Heart left ventricle (tissue), 13 donors: ENCODE measurements around the gene UPF2.

Experiments
- POLR2A ChIP-seq, 2 donors: fragments of 450-650 bp; IDR thresholded peaks; one replicate each; pipeline ENCODE4 v1.6.1; 2017; ENCODE audit warnings: antibody characterized with exemption in 2 of 2, mild to moderate bottlenecking in 2 of 2, moderate library complexity in 2 of 2
- TF ChIP-seq, protein P1 (sequence below), 12 donors: fragments of 200-600 bp; sonication (generic) in 4 of 12; IDR thresholded peaks; one replicate each; pipeline versions ENCODE4 v1.5.0 to v1.8.0; 2018 to 2022; ENCODE audit warnings: antibody characterized with exemption in 12 of 12, mild to moderate bottlenecking in 5 of 12
- donor health status: ischemic (EF 13 %, LVEDD 7.1; RV severe dilation, severe dysfunction).
- donor health status: DM: no; HTN: yes; CAD: no.
- donor health status: DM: no; HTN: no; CAD: no.
- donor health status: ischemic (EF 25% LVEDD 6.9; RV normal size, moderate dysfunction).
- donor health status: ischemic (EF 25% LVEDD 5.7; RV mildly dilated, moderate dysfunction).
- donor health status: ischemic (EF 35%, LVEDD 5.7; RV mildly dilated, moderate dysfunction).
- donor health status: nonischemic (EF 11% LVEDD 7.7; RV severe dilation, severe dysfunction).
- donor health status: DM: yes; HTN: yes; CAD: no.
- donor health status: PGD.
- donor health status: ischemic (EF 29% LVEDD 5.4; RV normal size, mild dysfunction).
- donor health status: nonischemic (EF 23%, LVEDD 6.1; RV moderate dilation, normal function).

GRCh38 chr10:11988924-11989323 lies 53.7 kb downstream of the UPF2 start:
- TF ChIP-seq, protein P1, sequence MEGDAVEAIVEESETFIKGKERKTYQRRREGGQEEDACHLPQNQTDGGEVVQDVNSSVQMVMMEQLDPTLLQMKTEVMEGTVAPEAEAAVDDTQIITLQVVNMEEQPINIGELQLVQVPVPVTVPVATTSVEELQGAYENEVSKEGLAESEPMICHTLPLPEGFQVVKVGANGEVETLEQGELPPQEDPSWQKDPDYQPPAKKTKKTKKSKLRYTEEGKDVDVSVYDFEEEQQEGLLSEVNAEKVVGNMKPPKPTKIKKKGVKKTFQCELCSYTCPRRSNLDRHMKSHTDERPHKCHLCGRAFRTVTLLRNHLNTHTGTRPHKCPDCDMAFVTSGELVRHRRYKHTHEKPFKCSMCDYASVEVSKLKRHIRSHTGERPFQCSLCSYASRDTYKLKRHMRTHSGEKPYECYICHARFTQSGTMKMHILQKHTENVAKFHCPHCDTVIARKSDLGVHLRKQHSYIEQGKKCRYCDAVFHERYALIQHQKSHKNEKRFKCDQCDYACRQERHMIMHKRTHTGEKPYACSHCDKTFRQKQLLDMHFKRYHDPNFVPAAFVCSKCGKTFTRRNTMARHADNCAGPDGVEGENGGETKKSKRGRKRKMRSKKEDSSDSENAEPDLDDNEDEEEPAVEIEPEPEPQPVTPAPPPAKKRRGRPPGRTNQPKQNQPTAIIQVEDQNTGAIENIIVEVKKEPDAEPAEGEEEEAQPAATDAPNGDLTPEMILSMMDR (IDR thresholded peaks at IDR 0.05) = no peak
- no peak for TF ChIP-seq POLR2A (IDR thresholded peaks at IDR 0.05)
